ENCODE measurements around the gene UBE3C.

DNA sequence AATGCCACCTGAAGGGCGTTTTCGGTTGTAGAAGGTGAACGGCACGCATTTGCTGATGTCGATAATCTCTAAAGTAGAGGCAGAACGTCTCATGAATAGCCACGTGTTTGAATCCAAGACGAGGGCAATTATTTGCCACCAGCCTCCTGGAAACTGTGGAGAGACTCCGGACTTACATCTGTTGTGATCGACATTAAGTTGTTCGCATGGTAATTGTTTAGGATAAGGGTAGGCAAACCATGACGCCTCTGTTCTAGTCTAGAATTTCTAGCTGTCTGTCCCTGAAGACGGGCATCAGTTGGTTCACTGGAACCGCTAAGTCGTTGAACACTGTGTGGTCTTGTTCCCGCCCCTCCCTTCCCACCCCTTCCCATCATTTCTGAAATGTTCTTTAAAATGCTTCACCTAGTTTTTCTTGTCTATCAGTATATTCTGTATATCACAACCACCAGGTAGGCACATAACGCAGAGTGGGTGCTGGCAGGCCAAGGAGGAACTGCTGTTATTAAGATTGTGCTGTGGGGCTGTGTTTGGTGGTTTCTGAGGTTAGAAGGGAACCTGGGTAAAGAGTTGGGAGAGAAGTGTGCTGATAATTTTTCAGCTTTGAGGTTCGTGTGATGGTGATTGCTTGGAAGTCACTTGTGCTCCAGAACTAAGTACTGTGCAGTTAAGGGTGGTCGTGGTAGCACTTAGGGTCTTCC lies 1.2 kb downstream of the UBE3C start:
- TF ChIP-seq, protein P1, sequence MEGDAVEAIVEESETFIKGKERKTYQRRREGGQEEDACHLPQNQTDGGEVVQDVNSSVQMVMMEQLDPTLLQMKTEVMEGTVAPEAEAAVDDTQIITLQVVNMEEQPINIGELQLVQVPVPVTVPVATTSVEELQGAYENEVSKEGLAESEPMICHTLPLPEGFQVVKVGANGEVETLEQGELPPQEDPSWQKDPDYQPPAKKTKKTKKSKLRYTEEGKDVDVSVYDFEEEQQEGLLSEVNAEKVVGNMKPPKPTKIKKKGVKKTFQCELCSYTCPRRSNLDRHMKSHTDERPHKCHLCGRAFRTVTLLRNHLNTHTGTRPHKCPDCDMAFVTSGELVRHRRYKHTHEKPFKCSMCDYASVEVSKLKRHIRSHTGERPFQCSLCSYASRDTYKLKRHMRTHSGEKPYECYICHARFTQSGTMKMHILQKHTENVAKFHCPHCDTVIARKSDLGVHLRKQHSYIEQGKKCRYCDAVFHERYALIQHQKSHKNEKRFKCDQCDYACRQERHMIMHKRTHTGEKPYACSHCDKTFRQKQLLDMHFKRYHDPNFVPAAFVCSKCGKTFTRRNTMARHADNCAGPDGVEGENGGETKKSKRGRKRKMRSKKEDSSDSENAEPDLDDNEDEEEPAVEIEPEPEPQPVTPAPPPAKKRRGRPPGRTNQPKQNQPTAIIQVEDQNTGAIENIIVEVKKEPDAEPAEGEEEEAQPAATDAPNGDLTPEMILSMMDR (IDR thresholded peaks at IDR 0.05) = no peak
- no peak for TF ChIP-seq POLR2A (IDR thresholded peaks at IDR 0.05)

Measured in lower leg skin (tissue), 3 donors.